ENCODE results near the gene NOX3. TPM values are rescaled to one million over a fixed set of nuclear protein-coding genes. Genes with fewer than 3 reads are reported as not detected.

NOX3 gene
- total and polyA plus RNA-seq, 10 of the 15 experiments (the other 5 are each of a cell fraction or from before 2014, with no cell fraction given), result not detected

GRCh38 chr6:155408231-155408630, 47.4 kb downstream of the NOX3 start:
- intact Hi-C loops (cut with micrococcal nuclease; ENCODE audit: unreplicated experiment) (no loop called here), in situ Hi-C loops (cut with MboI) (no loop called here)
- H2AFZ ChIP-seq (ENCODE audit: control insufficient read depth, low read depth, low read length), result no peak overlapping the region
- H3K9ac ChIP-seq (ENCODE audit: control insufficient read depth, insufficient read depth, low read length), result no peak overlapping the region
- ChIA-PET RAD21 (ENCODE audit: unreplicated experiment) (no interaction called here), CTCF (no interaction called here), SMC1A (ENCODE audit: uncharacterized antibody, unreplicated experiment) (interaction anchor here (0.6 kb wide), 1 partner anchor 11 kb away, joined by 3 read pairs; no protein-coding TSS in a partner anchor), POLR2A (no interaction called here)
- 100% methylated on average over 1 of the region's 1 CpG for WGBS (ENCODE audit: insufficient coverage, insufficient replicate concordance, low lambda C conversion rate, missing lambda C conversion rate)
- H3K4me3 ChIP-seq, result no peak overlapping the region
- H3K36me3 ChIP-seq (ENCODE audit: control insufficient read depth in 2 of 2, insufficient read depth in 2 of 2, low read length in 1 of 2), result no peaks in the 10 kb centered on the region
- H3K4me2 ChIP-seq (ENCODE audit: control insufficient read depth, insufficient read depth), result no peak overlapping the region
- ATAC-seq, result no peak
- no peaks in the 10 kb centered on the region for H3K27me3 ChIP-seq (replicated peaks in 1 of 2; ENCODE audit: control insufficient read depth in 2 of 2, insufficient read depth in 2 of 2, low read length in 1 of 2)
- no TSS peak for BruUV-seq (replicated peaks)
- no peak for FAIRE-seq
- no peaks in the 10 kb centered on the region for H3K79me2 ChIP-seq (ENCODE audit: control insufficient read depth, insufficient read depth, low read length)
- H4K20me1 ChIP-seq (ENCODE audit: control insufficient read depth, insufficient read depth), result no peaks in the 10 kb centered on the region
- H3K27ac ChIP-seq (ENCODE audit: control insufficient read depth, insufficient read depth), result no peak overlapping the region
- DNase-seq (ENCODE audit: low read depth, low spot score), result no peak
- H3K9me3 ChIP-seq (replicated peaks; ENCODE audit: control insufficient read depth, insufficient read depth, low read length), result no peaks in the 10 kb centered on the region; the same call in 2 of the 3 replicates
- no peaks in the 10 kb centered on the region for H3K4me1 ChIP-seq (ENCODE audit: control insufficient read depth, insufficient read depth, low read length)
- no peak for TF ChIP-seq REST (IDR thresholded peaks at IDR 0.05; ENCODE audit: low read depth, low read length)
- TF ChIP-seq CHD4 (IDR thresholded peaks at IDR 0.05), result no peak
- no peak for TF ChIP-seq ZBTB33 (IDR thresholded peaks at IDR 0.05)
- no peak for TF ChIP-seq CBX3 (IDR thresholded peaks at IDR 0.05; ENCODE audit: borderline replicate concordance, low read depth)
- no peak for TF ChIP-seq CUX1 (IDR thresholded peaks at IDR 0.05; ENCODE audit: insufficient replicate concordance, low read depth, low read length)
- no peak for TF ChIP-seq KLF5 (IDR thresholded peaks at IDR 0.05; ENCODE audit: partially characterized antibody)
- TF ChIP-seq JUND (IDR thresholded peaks at IDR 0.05; ENCODE audit: low read depth, low read length), result no peak
- TF ChIP-seq MAX (IDR thresholded peaks at IDR 0.05; ENCODE audit: low read depth, low read length), result no peak
- no peak for TF ChIP-seq TAF1 (IDR thresholded peaks at IDR 0.05; ENCODE audit: borderline replicate concordance, low read depth, low read length)
- no peak for TF ChIP-seq MTA2 (IDR thresholded peaks at IDR 0.05; ENCODE audit: low read depth)
- no peak for TF ChIP-seq KAT2A (conservative IDR thresholded peaks at IDR 0.05; ENCODE audit: control insufficient read depth, low read depth, low read length)
- TF ChIP-seq POLR2AphosphoS5 (IDR thresholded peaks at IDR 0.05; ENCODE audit: low read length), result no peak
- TF ChIP-seq ELK1 (IDR thresholded peaks at IDR 0.05; ENCODE audit: low read depth, low read length), result no peak
